Caco-2 (cell line): ENCODE measurements around the gene ZNF277. TPM values are rescaled to one million over a fixed set of nuclear protein-coding genes. Genes with fewer than 3 reads are reported as not detected.

Experiments used
- BruUV-seq: library from RNA; stranded (reverse); fragments of 400-500 nt; replicated peaks from 2 replicates; lab custom pipeline; 2021; lab: Mats Ljungman, UMichigan
- CTCF ChIA-PET: fragments of 300-600 bp; sonication (Branson Sonifier 250); formaldehyde crosslinking; loops from one replicate; lab custom pipeline; 2022; ENCODE audit warnings: antibody characterized with exemption; lab: Charles Lee
- POLR2A ChIA-PET: fragments of 300-600 bp; sonication (Branson Sonifier 250); formaldehyde crosslinking; loops from one replicate; lab custom pipeline; 2022; ENCODE audit warnings: antibody characterized with exemption; lab: Charles Lee
- DNase-seq, 2 experiments: peaks; one replicate each; pipeline versions ENCODE4 v3.0.0 to v3.0.0-alpha.2; 2020 to 2022
- H3K27me3 ChIP-seq: replicated peaks from 2 replicates; pipeline ENCODE4 v1.6.0; 2011; ENCODE audit warnings: low read length; ENCODE audit not compliant: control insufficient read depth, insufficient read depth
- H3K36me3 ChIP-seq: 2 replicates; pipeline ENCODE4 v1.5.1; 2011; ENCODE audit warnings: low read length; ENCODE audit not compliant: control insufficient read depth, insufficient read depth
- H3K4me1 ChIP-seq: fragments of 250-450 bp; sonication (Bioruptor Pico); 2 replicates; pipeline ENCODE4 v1.5.1; 2020; ENCODE audit warnings: mild to moderate bottlenecking
- H3K4me3 ChIP-seq: 2 replicates; pipeline ENCODE4 v1.5.1; 2011; ENCODE audit warnings: low read depth, mild to moderate bottlenecking, control low read depth, low read length
- H3K9me3 ChIP-seq: fragments of 250-450 bp; sonication (Bioruptor Pico); 2 replicates; pipeline ENCODE4 v1.5.1; 2020; ENCODE audit warnings: mild to moderate bottlenecking, moderate library complexity
- H3K27ac Mint-ChIP-seq: one replicate; pipeline ENCODE4 v1.8.0; 2022; ENCODE audit warnings: mixed read lengths; ENCODE audit not compliant: unreplicated experiment
- H3K27me3 Mint-ChIP-seq: one replicate; pipeline ENCODE4 v1.8.0; 2022; ENCODE audit warnings: mixed read lengths; ENCODE audit not compliant: insufficient read depth, unreplicated experiment
- H3K36me3 Mint-ChIP-seq: one replicate; pipeline ENCODE4 v1.8.0; 2022; ENCODE audit warnings: mild to moderate bottlenecking, mixed read lengths; ENCODE audit not compliant: insufficient read depth, unreplicated experiment
- H3K4me1 Mint-ChIP-seq: one replicate; pipeline ENCODE4 v1.8.0; 2022; ENCODE audit warnings: low read depth, mixed read lengths; ENCODE audit not compliant: unreplicated experiment
- H3K4me3 Mint-ChIP-seq: one replicate; pipeline ENCODE4 v1.8.0; 2022; ENCODE audit warnings: mild to moderate bottlenecking, moderate library complexity, mixed read lengths; ENCODE audit not compliant: unreplicated experiment
- H3K9me3 Mint-ChIP-seq: one replicate; pipeline ENCODE4 v1.8.0; 2022; ENCODE audit warnings: mixed read lengths; ENCODE audit not compliant: unreplicated experiment
- intact Hi-C: fragments of 100-400 bp; cut with micrococcal nuclease; formaldehyde crosslinking; loops from one replicate; pipeline ENCODE4 v1.10.0; 2022; ENCODE audit not compliant: unreplicated experiment
- total RNA-seq: library from RNA; stranded (reverse); gene quantifications from 2 replicates; pipeline ENCODE4 v1.2.3, GENCODE V29; 2022
- TF ChIP-seq, protein P1 (sequence below), 2 experiments: fragments of 200-600 bp in 1 of 2; IDR thresholded peaks; 1 replicate in 1 of 2; 2 replicates in 1 of 2; pipeline versions ENCODE4 v1.5.1 to v1.8.0; 2011 to 2022; ENCODE audit warnings: antibody characterized with exemption in 1 of 2, control low read depth in 1 of 2, inconsistent platforms in 1 of 2, low read depth in 1 of 2, low read length in 1 of 2, mild to moderate bottlenecking in 1 of 2, moderate library complexity in 1 of 2; ENCODE audit not compliant: insufficient read depth in 1 of 2, severe bottlenecking in 1 of 2, unreplicated experiment in 1 of 2

Gene ZNF277
- total RNA-seq, 1 experiment from 2014 or later = 22.8 TPM

DNA sequence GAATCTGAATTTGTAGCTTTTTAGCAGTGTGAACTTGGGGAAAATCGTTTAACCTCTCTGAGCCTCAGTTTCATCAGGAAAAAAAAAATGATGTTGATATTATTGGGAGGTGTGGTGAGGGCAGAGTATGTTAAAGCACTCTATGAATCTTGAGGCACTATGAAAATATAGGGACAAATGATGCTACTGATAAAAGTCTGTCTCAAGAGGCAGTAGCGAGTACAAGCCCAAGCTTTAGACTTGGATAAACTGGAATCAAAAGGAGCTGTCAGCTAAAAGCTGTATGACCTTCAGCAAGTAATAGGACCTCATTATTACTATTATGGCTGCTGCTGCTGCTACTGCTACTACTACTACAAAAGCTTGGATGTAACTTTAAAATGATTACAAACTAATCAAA lies 8.4 kb downstream of the ZNF277 start:
- H3K4me3 ChIP-seq = no peak overlapping the region
- CTCF ChIA-PET = no interaction called here
- peaks cover 23% of the 10 kb centered on the region for H3K4me1 ChIP-seq
- Mint-ChIP-seq H3K9me3 (no peaks in the 10 kb centered on the region), H3K36me3 (no peaks in the 10 kb centered on the region), H3K27me3 (no peaks in the 10 kb centered on the region), H3K4me3 (no peak overlapping the region), H3K27ac (no peak overlapping the region), H3K4me1 (peaks cover 27% of the 10 kb centered on the region)
- DNase-seq = no peak
- BruUV-seq = no TSS peak
- no peaks in the 10 kb centered on the region for H3K27me3 ChIP-seq
- H3K36me3 ChIP-seq = no peaks in the 10 kb centered on the region
- TF ChIP-seq, protein P1, sequence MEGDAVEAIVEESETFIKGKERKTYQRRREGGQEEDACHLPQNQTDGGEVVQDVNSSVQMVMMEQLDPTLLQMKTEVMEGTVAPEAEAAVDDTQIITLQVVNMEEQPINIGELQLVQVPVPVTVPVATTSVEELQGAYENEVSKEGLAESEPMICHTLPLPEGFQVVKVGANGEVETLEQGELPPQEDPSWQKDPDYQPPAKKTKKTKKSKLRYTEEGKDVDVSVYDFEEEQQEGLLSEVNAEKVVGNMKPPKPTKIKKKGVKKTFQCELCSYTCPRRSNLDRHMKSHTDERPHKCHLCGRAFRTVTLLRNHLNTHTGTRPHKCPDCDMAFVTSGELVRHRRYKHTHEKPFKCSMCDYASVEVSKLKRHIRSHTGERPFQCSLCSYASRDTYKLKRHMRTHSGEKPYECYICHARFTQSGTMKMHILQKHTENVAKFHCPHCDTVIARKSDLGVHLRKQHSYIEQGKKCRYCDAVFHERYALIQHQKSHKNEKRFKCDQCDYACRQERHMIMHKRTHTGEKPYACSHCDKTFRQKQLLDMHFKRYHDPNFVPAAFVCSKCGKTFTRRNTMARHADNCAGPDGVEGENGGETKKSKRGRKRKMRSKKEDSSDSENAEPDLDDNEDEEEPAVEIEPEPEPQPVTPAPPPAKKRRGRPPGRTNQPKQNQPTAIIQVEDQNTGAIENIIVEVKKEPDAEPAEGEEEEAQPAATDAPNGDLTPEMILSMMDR (IDR thresholded peaks at IDR 0.05; ENCODE audit: insufficient read depth in 1 of 2, low read depth in 1 of 2, low read length in 1 of 2, severe bottlenecking in 1 of 2, unreplicated experiment in 1 of 2) = no peak
- intact Hi-C loops = no loop called here
- no peaks in the 10 kb centered on the region for H3K9me3 ChIP-seq
- POLR2A ChIA-PET = interaction anchor here (0.7 kb wide), 1 partner anchor 140 kb away, joined by 3 read pairs; no protein-coding TSS in a partner anchor

DNA sequence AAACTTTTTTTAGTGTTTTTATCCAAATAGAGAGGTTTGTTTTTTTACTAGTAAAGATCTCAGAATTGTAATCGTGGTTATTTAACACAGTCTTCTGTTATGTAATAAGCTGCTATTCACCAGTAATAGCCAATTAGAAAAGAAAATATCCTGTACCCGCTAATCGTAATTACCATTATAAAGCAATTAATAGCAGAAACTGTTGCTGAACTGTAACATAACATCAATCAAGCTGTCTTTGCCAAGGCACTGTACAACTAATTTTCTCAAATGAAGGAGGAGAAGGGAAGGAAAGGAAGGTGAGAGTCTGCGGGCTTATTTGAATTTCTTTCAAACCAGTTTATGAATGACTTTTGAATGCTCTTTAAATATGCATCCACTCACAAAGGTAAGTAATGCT lies 9.3 kb downstream of the ZNF277 start:
- TF ChIP-seq, protein P1 (IDR thresholded peaks at IDR 0.05; ENCODE audit: insufficient read depth in 1 of 2, low read depth in 1 of 2, low read length in 1 of 2, severe bottlenecking in 1 of 2, unreplicated experiment in 1 of 2) = no peak
- DNase-seq = no peak
- H3K27ac Mint-ChIP-seq = no peak overlapping the region
- H3K36me3 ChIP-seq = no peaks in the 10 kb centered on the region
- no peaks in the 10 kb centered on the region for H3K9me3 ChIP-seq
- POLR2A ChIA-PET = no interaction called here
- intact Hi-C loops = no loop called here
- H3K27me3 ChIP-seq = no peaks in the 10 kb centered on the region
- no peaks in the 10 kb centered on the region for H3K9me3 Mint-ChIP-seq
- H3K27me3 Mint-ChIP-seq = no peaks in the 10 kb centered on the region
- BruUV-seq = no TSS peak
- H3K36me3 Mint-ChIP-seq = no peaks in the 10 kb centered on the region
- H3K4me3 ChIP-seq = no peak overlapping the region
- CTCF ChIA-PET = no interaction called here
- no peak overlapping the region for H3K4me3 Mint-ChIP-seq
- peaks cover 27% of the 10 kb centered on the region for H3K4me1 Mint-ChIP-seq
- H3K4me1 ChIP-seq = peaks cover 21% of the 10 kb centered on the region

DNA sequence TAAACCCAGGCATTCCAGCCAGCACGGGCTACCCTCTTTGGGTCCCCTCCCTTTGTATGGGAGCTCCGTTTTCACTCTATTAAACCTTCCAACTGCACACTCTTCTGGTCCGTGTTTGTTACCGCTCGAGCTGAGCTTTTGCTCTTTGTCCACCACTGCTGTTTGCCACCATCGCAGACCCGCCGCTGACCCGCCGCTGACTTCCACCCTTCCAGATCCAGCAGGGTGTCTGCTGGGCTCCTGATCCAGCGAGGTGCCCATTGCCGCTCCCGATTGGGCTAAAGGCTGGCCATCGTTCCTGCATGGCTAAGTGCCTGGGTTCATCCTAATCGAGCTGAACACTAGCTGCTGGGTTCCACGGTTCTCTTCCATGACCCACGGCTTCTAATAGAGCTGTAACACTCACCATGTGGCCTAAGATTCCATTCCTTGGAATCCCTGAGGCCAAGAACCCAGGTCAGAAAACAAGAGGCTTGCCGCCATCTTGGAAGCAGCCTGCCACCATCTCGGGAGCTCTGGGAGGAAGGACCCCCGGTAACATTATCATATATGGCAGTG lies 14.5 kb downstream of the ZNF277 start:
- POLR2A ChIA-PET = no interaction called here
- Mint-ChIP-seq H3K36me3 (no peaks in the 10 kb centered on the region), H3K27me3 (no peaks in the 10 kb centered on the region), H3K4me1 (peaks cover 6% of the 10 kb centered on the region), H3K9me3 (no peaks in the 10 kb centered on the region), H3K27ac (no peak overlapping the region), H3K4me3 (no peak overlapping the region)
- TF ChIP-seq, protein P1 (IDR thresholded peaks at IDR 0.05; ENCODE audit: insufficient read depth in 1 of 2, low read depth in 1 of 2, low read length in 1 of 2, severe bottlenecking in 1 of 2, unreplicated experiment in 1 of 2) = no peak
- no peak overlapping the region for H3K4me3 ChIP-seq
- H3K9me3 ChIP-seq = no peaks in the 10 kb centered on the region
- no peak for DNase-seq
- no peaks in the 10 kb centered on the region for H3K27me3 ChIP-seq
- intact Hi-C loops = no loop called here
- BruUV-seq = no TSS peak
- H3K36me3 ChIP-seq = no peaks in the 10 kb centered on the region
- H3K4me1 ChIP-seq = no peaks in the 10 kb centered on the region
- CTCF ChIA-PET = interaction anchor here (0.6 kb wide), 1 partner anchor 1948 kb away, joined by 5 read pairs; no protein-coding TSS in a partner anchor
